Endothelial cell of umbilical vein (primary cell): Measurements from ENCODE around the gene OLIG3.

Experiments used
- CTCF ChIP-seq, 2 donors: IDR thresholded peaks; 1 replicate in 1 of 2; 2 replicates in 1 of 2; pipeline ENCODE4 v1.5.1; 2011; ENCODE audit warnings: low read length in 2 of 2, mild to moderate bottlenecking in 2 of 2, moderate library complexity in 2 of 2, control low read depth in 1 of 2, inconsistent platforms in 1 of 2, low read depth in 1 of 2; ENCODE audit not compliant: insufficient read depth in 1 of 2; ENCODE audit errors: extremely low read depth in 1 of 2
- EZH2 ChIP-seq: IDR thresholded peaks from 2 replicates; pipeline ENCODE4 v1.6.1; 2012; ENCODE audit warnings: borderline replicate concordance, low read depth, mild to moderate bottlenecking, moderate library complexity, low read length, inconsistent platforms; ENCODE audit not compliant: severe bottlenecking
- FOS ChIP-seq: IDR thresholded peaks from 2 replicates; pipeline ENCODE4 v1.6.1; 2011; ENCODE audit warnings: mild to moderate bottlenecking, low read length, moderate library complexity, borderline replicate concordance; ENCODE audit not compliant: insufficient read depth
- GATA2 ChIP-seq: IDR thresholded peaks from 2 replicates; pipeline ENCODE4 v1.7.0; 2011; ENCODE audit warnings: low read depth, mild to moderate bottlenecking, moderate library complexity, mixed read lengths, low read length; ENCODE audit not compliant: insufficient read length, insufficient read depth
- JUN ChIP-seq: IDR thresholded peaks from 2 replicates; pipeline ENCODE4 v1.6.1; 2011; ENCODE audit warnings: borderline replicate concordance, low read depth; ENCODE audit not compliant: insufficient read length, insufficient read depth
- MAX ChIP-seq: IDR thresholded peaks from 2 replicates; pipeline ENCODE4 v1.6.1; 2011; ENCODE audit not compliant: insufficient read depth, insufficient read length
- MYC ChIP-seq: IDR thresholded peaks from one replicate; pipeline ENCODE4 v1.6.1; 2011; ENCODE audit warnings: mild to moderate bottlenecking, low read depth, low read length
- POLR2A ChIP-seq: IDR thresholded peaks from 2 replicates; pipeline ENCODE4 v1.6.1; 2012; ENCODE audit warnings: low read depth, mild to moderate bottlenecking, control low read depth, low read length
- POLR2AphosphoS5 ChIP-seq: IDR thresholded peaks from 2 replicates; pipeline ENCODE4 v1.6.1; 2012; ENCODE audit warnings: low read depth, mild to moderate bottlenecking, control low read depth, low read length, moderate library complexity; ENCODE audit not compliant: insufficient read depth

GRCh38 chr6:137493218-137494038 is 766 bp downstream of the OLIG3 start:
- TF ChIP-seq CTCF (IDR thresholded peaks at IDR 0.05; ENCODE audit: extremely low read depth in 1 of 2, insufficient read depth in 1 of 2, low read depth in 1 of 2, low read length in 2 of 2), result no peak
- no peak for TF ChIP-seq MYC
- no peak for TF ChIP-seq POLR2AphosphoS5
- TF ChIP-seq EZH2, result peak; percentile 98
- no peak for TF ChIP-seq POLR2A
- no peak for TF ChIP-seq MAX
- TF ChIP-seq GATA2, result no peak
- TF ChIP-seq FOS, result no peak
- TF ChIP-seq JUN, result no peak
